EH (cell line): Measurements from ENCODE around the gene IL1A.

Experiments
- DNase-seq: peaks from one replicate; pipeline ENCODE4 v3.0.0-alpha.2; 2015; ENCODE audit warnings: low read depth

IL1A gene

DNA sequence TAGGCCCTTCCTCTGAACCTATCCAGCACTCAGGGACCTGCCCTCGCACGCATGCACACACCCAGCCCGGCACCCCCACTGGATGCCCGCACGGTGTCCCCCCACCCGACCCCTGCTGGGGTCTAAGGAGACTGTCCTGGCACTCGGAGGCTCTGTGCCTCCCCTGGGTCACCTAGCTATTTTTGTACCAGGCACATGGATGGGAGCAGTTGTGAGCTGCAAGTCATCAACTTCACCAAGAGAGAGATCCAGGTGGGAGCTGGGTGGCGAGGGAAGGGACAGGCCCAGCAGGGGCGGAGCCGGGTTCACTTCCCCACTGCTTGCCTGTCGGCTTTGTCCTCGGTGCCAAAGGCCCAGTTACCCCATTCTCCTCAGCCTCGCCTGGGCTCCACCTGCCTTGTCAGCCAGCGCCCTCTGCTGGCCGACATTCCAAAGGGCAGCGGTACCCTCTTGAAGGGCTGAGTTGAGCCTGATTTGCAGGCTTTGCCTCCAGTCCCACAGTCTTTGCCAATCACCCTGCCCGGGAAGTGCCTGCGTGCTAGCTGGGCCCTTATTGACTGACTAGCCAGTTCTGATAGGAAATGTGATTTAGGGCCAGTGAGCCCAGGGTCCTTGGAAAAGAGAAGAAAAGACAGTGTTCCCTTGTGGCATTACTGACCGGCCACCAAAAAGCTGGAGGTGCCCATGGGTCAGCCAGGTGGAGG is 57.7 kb downstream of the IL1A start:
- peak; percentile 89 for DNase-seq

DNA sequence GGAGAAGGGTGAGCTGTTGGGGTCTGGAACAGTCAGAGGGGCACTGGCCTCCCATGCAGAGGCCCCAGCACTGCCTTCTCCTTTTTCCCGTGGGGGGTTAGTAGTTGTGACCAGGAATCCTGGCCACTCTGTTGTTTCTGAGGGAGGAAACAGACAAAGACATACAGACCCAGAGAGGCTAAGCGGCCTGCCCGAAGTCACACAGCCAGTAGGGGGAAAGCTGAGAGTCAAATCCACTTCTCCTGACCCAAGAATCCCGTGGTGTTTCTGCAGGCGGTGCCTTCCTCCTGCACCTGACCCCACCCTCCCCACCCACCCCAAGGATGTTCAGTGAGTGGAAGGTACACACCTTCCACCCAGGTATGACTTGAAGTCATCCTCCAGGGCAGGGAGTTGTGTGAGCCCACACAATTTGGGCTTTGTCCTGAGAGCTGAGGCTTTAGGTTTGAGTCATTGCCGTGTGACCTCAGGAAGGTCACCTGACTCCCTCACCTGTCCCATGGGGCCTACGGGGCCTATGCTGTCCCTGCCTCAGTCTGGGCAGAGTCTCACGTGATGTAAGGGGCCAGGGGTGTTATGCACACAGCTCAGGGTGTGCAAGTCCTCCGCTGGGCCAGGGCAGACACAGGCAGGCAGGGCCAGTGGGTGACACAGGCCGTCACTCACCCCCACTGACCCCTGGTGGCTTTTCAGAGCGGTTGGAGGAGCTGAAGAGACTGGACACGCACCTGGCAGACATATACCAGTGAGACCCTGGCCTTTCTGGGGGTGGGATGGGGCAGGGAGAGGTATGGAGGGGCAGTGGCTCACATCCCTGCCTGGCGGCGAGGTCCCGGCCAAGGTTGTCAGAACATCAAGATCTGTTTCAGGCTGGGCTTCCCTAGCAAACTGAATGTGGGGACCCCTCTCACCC is 58.5 kb downstream of the IL1A start:
- DNase-seq = no peak

DNA sequence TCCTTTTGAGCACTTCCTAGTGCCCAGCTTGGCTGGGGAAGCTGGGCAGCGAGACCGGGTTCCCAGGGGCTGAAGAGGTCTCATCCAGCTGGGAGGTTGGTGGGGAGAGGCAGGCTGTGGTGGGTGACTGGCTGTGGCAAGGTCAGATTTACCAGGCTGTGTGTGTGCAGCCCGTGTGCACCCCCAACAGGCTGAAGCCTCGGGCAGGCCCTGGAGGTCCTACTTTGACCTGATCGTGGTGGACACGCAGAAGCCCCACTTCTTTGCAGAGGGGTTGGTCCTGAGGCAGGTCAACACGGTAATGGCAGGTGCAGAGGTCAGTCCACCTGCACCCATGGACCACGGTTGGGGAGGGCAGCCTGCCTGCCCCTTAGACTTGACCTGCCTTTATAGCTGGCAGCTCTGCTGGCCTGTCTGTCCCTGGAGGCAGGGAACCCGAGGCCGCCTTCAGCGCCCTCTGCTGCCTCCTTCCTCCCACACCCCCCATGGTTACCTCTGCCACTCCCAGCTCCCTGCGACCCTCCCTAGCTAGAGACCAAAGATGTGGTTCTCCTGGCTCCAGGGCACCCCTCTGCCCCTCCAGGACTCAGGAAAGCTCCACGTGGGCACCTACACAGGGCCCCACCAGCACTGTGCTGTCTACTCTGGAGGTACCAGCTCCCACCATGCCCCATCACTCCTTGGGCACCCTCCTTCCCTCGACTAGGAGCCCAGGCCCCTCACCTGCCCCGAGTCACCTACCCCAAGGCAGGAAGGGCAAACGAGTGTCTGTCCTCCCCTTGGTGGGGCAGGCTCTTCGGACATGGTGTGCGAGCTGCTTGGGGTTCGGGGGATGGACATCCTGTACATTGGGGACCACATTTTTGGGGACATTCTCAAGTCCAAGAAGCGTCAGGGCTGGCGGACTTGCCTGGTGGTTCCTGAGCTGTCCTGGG is 59.4 kb downstream of the IL1A start:
- peak; percentile 29 for DNase-seq

DNA sequence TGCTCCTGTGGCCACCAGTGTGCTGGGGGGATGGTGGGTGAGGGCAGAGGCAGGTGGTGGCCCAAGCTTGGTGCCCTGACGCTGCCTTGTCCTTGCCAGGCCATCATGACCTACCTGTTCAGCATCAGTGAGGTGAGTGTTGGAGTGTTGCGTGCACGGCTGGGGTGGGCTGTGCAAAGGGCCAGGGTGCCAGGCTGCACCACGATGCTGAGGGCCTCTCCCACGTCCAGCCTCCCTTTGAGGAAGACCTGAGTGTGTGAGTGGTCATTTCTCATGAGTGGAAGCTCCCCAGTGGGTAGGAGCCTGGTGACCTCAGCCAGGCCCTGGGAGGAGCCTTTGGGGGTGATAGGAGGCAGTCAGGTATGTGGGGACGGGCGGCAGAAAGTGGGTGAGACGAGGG is 60.3 kb downstream of the IL1A start:
- no peak for DNase-seq
